HepG2 (cell line): ENCODE results near the gene ZNF653. TPM values are rescaled to one million over a fixed set of nuclear protein-coding genes. Genes with fewer than 3 reads are reported as not detected.

ENCODE experiments used
- EHMT2 ChIP-seq: fragments of 200-600 bp; sonication (generic); IDR thresholded peaks from 2 replicates; pipeline ENCODE4 v1.7.0; 2017; ENCODE audit warnings: antibody characterized with exemption, low read depth, low read length, borderline replicate concordance
- EZH2 ChIP-seq: conservative IDR thresholded peaks from 2 replicates; pipeline ENCODE4 v1.6.1; 2012; ENCODE audit warnings: mild to moderate bottlenecking, low read depth, low read length, moderate library complexity
- FOXA3 ChIP-seq: IDR thresholded peaks from 2 replicates; pipeline ENCODE4 v1.6.1; 2016; ENCODE audit warnings: missing genetic modification reagents, missing compliant biosample characterization
- HNRNPL ChIP-seq: fragments of 200-400 bp; formaldehyde crosslinking; IDR thresholded peaks from 2 replicates; pipeline ENCODE4 v1.6.1; 2017; ENCODE audit warnings: mild to moderate bottlenecking, low read depth, low read length
- MAFF ChIP-seq: IDR thresholded peaks from 2 replicates; pipeline ENCODE4 v1.6.1; 2011; ENCODE audit warnings: low read depth, low read length, improper control_type of control experiment
- NFYC ChIP-seq: IDR thresholded peaks from 2 replicates; pipeline ENCODE4 v1.6.1; 2016; ENCODE audit warnings: missing genetic modification reagents, missing compliant biosample characterization
- PBX2 ChIP-seq: IDR thresholded peaks from 2 replicates; pipeline ENCODE4 v1.6.1; 2016; ENCODE audit warnings: control low read depth
- PLRG1 ChIP-seq: fragments of 450-650 bp; conservative IDR thresholded peaks from 2 replicates; pipeline ENCODE4 v1.6.1; 2016
- RBFOX2 ChIP-seq: fragments of 200-400 bp; formaldehyde crosslinking; IDR thresholded peaks from 2 replicates; pipeline ENCODE4 v1.6.1; 2017; ENCODE audit warnings: low read depth, mild to moderate bottlenecking, low read length
- SMAD1 ChIP-seq: sonication (generic); formaldehyde crosslinking; IDR thresholded peaks from 2 replicates; pipeline ENCODE4 v1.4.0; 2020; ENCODE audit warnings: missing genetic modification reagents, low read depth, mild to moderate bottlenecking, borderline replicate concordance
- TARDBP ChIP-seq: sonication (generic); formaldehyde crosslinking; IDR thresholded peaks from 2 replicates; pipeline ENCODE4 v1.8.0; 2022; ENCODE audit warnings: mild to moderate bottlenecking, missing genetic modification reagents
- TRIM24 ChIP-seq: sonication (generic); formaldehyde crosslinking; IDR thresholded peaks from 2 replicates; pipeline ENCODE4 v1.8.0; 2022; ENCODE audit warnings: mild to moderate bottlenecking, missing genetic modification reagents
- YY1 ChIP-seq: IDR thresholded peaks from 2 replicates; pipeline ENCODE4 v1.6.1; 2011; ENCODE audit warnings: low read length, low read depth, moderate library complexity, mild to moderate bottlenecking; ENCODE audit not compliant: insufficient read depth, insufficient replicate concordance
- ZBTB14 ChIP-seq: sonication (generic); formaldehyde crosslinking; IDR thresholded peaks from 2 replicates; pipeline ENCODE4 v1.4.0; 2020; ENCODE audit warnings: missing genetic modification reagents
- ZMYM2 ChIP-seq: sonication (generic); formaldehyde crosslinking; IDR thresholded peaks from 2 replicates; pipeline ENCODE4 v1.8.0; 2022; ENCODE audit warnings: mild to moderate bottlenecking, missing genetic modification reagents
- ZMYM4 ChIP-seq: sonication (generic); formaldehyde crosslinking; IDR thresholded peaks from 2 replicates; pipeline ENCODE4 v1.8.1; 2023; ENCODE audit warnings: mild to moderate bottlenecking, missing genetic modification reagents
- ZNF12 ChIP-seq: sonication (generic); formaldehyde crosslinking; IDR thresholded peaks from 2 replicates; pipeline ENCODE4 v1.5.0; 2020; ENCODE audit warnings: missing genetic modification reagents
- ZNF543 ChIP-seq: sonication (generic); formaldehyde crosslinking; IDR thresholded peaks from 2 replicates; pipeline ENCODE4 v1.4.0; 2020; ENCODE audit warnings: mild to moderate bottlenecking, missing genetic modification reagents
- ZNF597 ChIP-seq: sonication (generic); formaldehyde crosslinking; IDR thresholded peaks from 2 replicates; pipeline ENCODE4 v1.5.0; 2020; ENCODE audit warnings: missing genetic modification reagents
- ZNF773 ChIP-seq: sonication (generic); formaldehyde crosslinking; IDR thresholded peaks from 2 replicates; pipeline ENCODE4 v1.4.0; 2020; ENCODE audit warnings: missing genetic modification reagents, borderline replicate concordance
- polyA plus RNA-seq, 8 experiments: library from polyadenylated mRNA; depleted of rRNA in 3 of 8; stranded (reverse) in 7 of 8; unstranded in 1 of 8; fragments of >200 nt; fragmentation: Illumina TruSeq in 4 of 8; extraction: Trizol in 4 of 8; gene quantifications; 2 replicates each; pipeline versions ENCODE4 v1.2.1 to v1.2.3, GENCODE V29; 2011 to 2016; ENCODE audit warnings: low read depth in 4 of 8, missing spikeins in 1 of 8, mixed read lengths in 1 of 8; ENCODE audit not compliant: insufficient read depth in 1 of 8
- total RNA-seq, 5 experiments: library from RNA; depleted of rRNA; stranded (reverse); fragments of >200 nt; fragmentation: Illumina TruSeq; extraction: Trizol; gene quantifications; 2 replicates each; pipeline ENCODE4 v1.2.3, GENCODE V29; 2016; ENCODE audit warnings: low read depth in 1 of 5
- TF ChIP-seq, protein P1 (sequence below): IDR thresholded peaks from 2 replicates; pipeline ENCODE4 v1.6.1; 2018; ENCODE audit warnings: missing genetic modification reagents, mild to moderate bottlenecking, missing compliant biosample characterization
- TF ChIP-seq, protein P2 (sequence below): sonication (generic); formaldehyde crosslinking; IDR thresholded peaks from 2 replicates; pipeline ENCODE4 v1.5.0; 2020; ENCODE audit warnings: mild to moderate bottlenecking, low read depth, missing genetic modification reagents, borderline replicate concordance
- TF ChIP-seq, protein P3 (sequence below), 2 experiments: sonication (generic) in 1 of 2; formaldehyde crosslinking in 1 of 2; IDR thresholded peaks; 2 replicates each; pipeline versions ENCODE4 v1.4.0 to v1.6.1; 2018 to 2020; ENCODE audit warnings: missing genetic modification reagents in 2 of 2, borderline replicate concordance in 1 of 2, low read depth in 1 of 2, mild to moderate bottlenecking in 1 of 2, missing biosample characterization in 1 of 2

ZNF653 gene
- total and polyA plus RNA-seq, 2 of the 13 experiments (the other 11 are each of a cell fraction or from before 2014, with no cell fraction given): 4.7 to 7.1 TPM

DNA sequence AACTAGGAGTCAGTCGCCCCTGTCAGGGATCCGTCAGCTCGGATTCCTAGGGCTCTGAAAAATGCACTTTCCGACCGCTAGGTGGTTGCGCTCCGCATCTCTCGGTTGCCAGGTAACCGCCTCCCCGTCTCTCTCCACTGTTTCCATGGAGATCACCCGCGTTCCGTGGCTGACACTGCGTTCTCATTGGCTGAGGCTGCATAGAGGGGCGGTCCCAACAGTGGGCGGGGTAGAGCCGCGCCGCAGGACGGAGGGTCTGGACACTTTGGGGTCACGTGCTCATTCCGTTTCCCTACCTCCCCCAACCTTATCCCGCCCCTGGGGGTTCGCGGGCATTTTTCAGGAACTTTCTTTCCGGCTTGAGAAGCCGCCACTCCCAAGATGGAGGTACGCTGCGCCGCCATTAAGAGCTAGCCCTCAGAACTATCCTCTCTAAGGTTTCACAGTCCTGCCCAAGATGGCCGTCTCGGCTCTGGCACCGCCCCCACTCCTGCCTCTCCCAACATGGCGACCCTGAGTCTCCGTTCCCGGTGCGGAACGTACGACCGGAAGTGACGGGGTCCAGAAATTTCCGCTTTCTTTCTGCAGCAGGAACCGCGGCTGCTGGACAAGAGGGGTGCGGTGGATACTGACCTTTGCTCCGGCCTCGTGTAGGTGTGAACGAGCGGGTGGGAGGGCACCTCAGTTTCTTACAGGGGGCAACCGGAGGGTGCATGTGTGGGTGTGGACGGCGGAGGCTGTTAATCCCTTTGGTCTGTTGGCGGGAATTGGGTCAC is 70.4 kb downstream of the ZNF653 start, which contains the start of the genes ODAD3 and PRKCSH (continued):
- TF ChIP-seq TARDBP (CRISPR knock-in tag) (peak; percentile 91), FOXA3 (CRISPR knock-in tag) (no peak; the same call in none of the 2 replicates), YY1 (peak; percentile 100), TRIM24 (CRISPR knock-in tag) (no peak), ZMYM4 (peak; percentile 69), SMAD1 (CRISPR knock-in tag) (0 out of 2 replicates have a peak, but pooled peaks have one; percentile 22), MAFF (no peak), ZMYM2 (CRISPR knock-in tag) (no peak), ZNF12 (CRISPR knock-in tag) (no peak), EHMT2 (no peak), ZNF773 (CRISPR knock-in tag) (no peak), PBX2 (peak; percentile 41; the same call in 1 of the 2 replicates), ZNF543 (CRISPR knock-in tag) (no peak), PLRG1 (no peak), RBFOX2 (peak; percentile 51; the same call in 1 of the 2 replicates), EZH2 (no peak), ZNF597 (CRISPR knock-in tag) (no peak), NFYC (CRISPR knock-in tag) (peak; percentile 86), ZBTB14 (CRISPR knock-in tag) (no peak), HNRNPL (0 out of 2 replicates have a peak, but pooled peaks have one; percentile 42)
- TF ChIP-seq, protein P1, sequence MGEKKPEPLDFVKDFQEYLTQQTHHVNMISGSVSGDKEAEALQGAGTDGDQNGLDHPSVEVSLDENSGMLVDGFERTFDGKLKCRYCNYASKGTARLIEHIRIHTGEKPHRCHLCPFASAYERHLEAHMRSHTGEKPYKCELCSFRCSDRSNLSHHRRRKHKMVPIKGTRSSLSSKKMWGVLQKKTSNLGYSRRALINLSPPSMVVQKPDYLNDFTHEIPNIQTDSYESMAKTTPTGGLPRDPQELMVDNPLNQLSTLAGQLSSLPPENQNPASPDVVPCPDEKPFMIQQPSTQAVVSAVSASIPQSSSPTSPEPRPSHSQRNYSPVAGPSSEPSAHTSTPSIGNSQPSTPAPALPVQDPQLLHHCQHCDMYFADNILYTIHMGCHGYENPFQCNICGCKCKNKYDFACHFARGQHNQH (CRISPR knock-in tag): peak; percentile 66
- TF ChIP-seq, protein P2, sequence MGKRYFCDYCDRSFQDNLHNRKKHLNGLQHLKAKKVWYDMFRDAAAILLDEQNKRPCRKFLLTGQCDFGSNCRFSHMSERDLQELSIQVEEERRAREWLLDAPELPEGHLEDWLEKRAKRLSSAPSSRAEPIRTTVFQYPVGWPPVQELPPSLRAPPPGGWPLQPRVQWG (CRISPR knock-in tag): no peak
- TF ChIP-seq, protein P3, sequence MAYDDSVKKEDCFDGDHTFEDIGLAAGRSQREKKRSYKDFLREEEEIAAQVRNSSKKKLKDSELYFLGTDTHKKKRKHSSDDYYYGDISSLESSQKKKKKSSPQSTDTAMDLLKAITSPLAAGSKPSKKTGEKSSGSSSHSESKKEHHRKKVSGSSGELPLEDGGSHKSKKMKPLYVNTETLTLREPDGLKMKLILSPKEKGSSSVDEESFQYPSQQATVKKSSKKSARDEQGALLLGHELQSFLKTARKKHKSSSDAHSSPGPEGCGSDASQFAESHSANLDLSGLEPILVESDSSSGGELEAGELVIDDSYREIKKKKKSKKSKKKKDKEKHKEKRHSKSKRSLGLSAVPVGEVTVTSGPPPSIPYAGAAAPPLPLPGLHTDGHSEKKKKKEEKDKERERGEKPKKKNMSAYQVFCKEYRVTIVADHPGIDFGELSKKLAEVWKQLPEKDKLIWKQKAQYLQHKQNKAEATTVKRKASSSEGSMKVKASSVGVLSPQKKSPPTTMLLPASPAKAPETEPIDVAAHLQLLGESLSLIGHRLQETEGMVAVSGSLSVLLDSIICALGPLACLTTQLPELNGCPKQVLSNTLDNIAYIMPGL (CRISPR knock-in tag; IDR thresholded peaks at IDR 0.05; ENCODE audit: borderline replicate concordance in 1 of 2, low read depth in 1 of 2): peak; percentile 65 to 75; a peak in 3 of 4 replicates
